Neural progenitor cell (in vitro differentiated cells): ENCODE measurements around the gene PDE3A. TPM values are rescaled to one million over a fixed set of nuclear protein-coding genes. Genes with fewer than 3 reads are reported as not detected.

Experiments
- DNase-seq: peaks from one replicate; pipeline ENCODE4 v3.0.0-alpha.2; 2016; ENCODE audit warnings: low spot score
- H2AFZ ChIP-seq: fragments of 200-600 bp; sonication (generic); replicated peaks from 2 replicates; pipeline ENCODE4 v1.6.1; 2016; ENCODE audit warnings: antibody characterized with exemption
- H3F3A ChIP-seq: fragments of 200-600 bp; sonication (generic); 2 replicates; pipeline ENCODE4 v1.6.1; 2016; ENCODE audit warnings: antibody characterized with exemption, low read depth
- H3K27ac ChIP-seq: fragments of 200-600 bp; sonication (generic); 2 replicates; pipeline ENCODE4 v1.5.1; 2016; ENCODE audit warnings: mild to moderate bottlenecking
- H3K27me3 ChIP-seq: fragments of 200-600 bp; sonication (generic); 2 replicates; pipeline ENCODE4 v1.6.1; 2016; ENCODE audit warnings: mild to moderate bottlenecking, moderate library complexity
- H3K36me3 ChIP-seq: fragments of 200-600 bp; sonication (generic); 2 replicates; pipeline ENCODE4 v1.5.1; 2016
- H3K4me1 ChIP-seq: fragments of 200-600 bp; sonication (generic); 2 replicates; pipeline ENCODE4 v1.6.1; 2016; ENCODE audit warnings: mixed run types
- H3K4me2 ChIP-seq: fragments of 200-600 bp; sonication (generic); 2 replicates; pipeline ENCODE4 v1.6.1; 2016
- H3K4me3 ChIP-seq: fragments of 200-600 bp; sonication (generic); 2 replicates; pipeline ENCODE4 v1.5.1; 2016
- H3K79me2 ChIP-seq: fragments of 200-600 bp; sonication (generic); 2 replicates; pipeline ENCODE4 v1.6.1; 2016; ENCODE audit warnings: low read depth
- H3K9ac ChIP-seq: fragments of 200-600 bp; sonication (generic); 2 replicates; pipeline ENCODE4 v1.6.1; 2016
- H3K9me3 ChIP-seq: fragments of 200-600 bp; sonication (generic); 2 replicates; pipeline ENCODE4 v1.5.1; 2016; ENCODE audit warnings: low read depth
- H4K20me1 ChIP-seq: fragments of 200-600 bp; sonication (generic); 2 replicates; pipeline ENCODE4 v1.6.1; 2016; ENCODE audit warnings: low read depth
- H3K27ac Mint-ChIP-seq: 3 replicates; pipeline ENCODE4 v1.8.0; 2021; ENCODE audit warnings: mixed read lengths
- H3K27me3 Mint-ChIP-seq: 2 replicates; pipeline ENCODE4 v1.8.0; 2022; ENCODE audit warnings: low read depth, mild to moderate bottlenecking, inconsistent platforms, moderate library complexity, mixed read lengths; ENCODE audit not compliant: insufficient read depth
- H3K36me3 Mint-ChIP-seq: 3 replicates; pipeline ENCODE4 v1.8.0; 2021; ENCODE audit warnings: mixed read lengths
- H3K4me1 Mint-ChIP-seq: 3 replicates; pipeline ENCODE4 v1.8.0; 2021; ENCODE audit warnings: mixed read lengths
- H3K4me3 Mint-ChIP-seq: 3 replicates; pipeline ENCODE4 v1.8.0; 2021; ENCODE audit warnings: mild to moderate bottlenecking, moderate library complexity, mixed read lengths
- H3K9me3 Mint-ChIP-seq: 3 replicates; pipeline ENCODE4 v1.8.0; 2020; ENCODE audit warnings: mixed read lengths
- EZH2 ChIP-seq: fragments of 200-600 bp; sonication (generic); IDR thresholded peaks from 2 replicates; pipeline ENCODE4 v1.6.1; 2017; ENCODE audit warnings: antibody characterized with exemption, mild to moderate bottlenecking, moderate library complexity
- EZH2phosphoT487 ChIP-seq: fragments of 200-600 bp; sonication (generic); IDR thresholded peaks from 2 replicates; pipeline ENCODE4 v1.6.1; 2017; ENCODE audit warnings: antibody characterized with exemption
- total RNA-seq: library from RNA; depleted of rRNA; stranded (reverse); fragments of >200 nt; gene quantifications from 2 replicates; pipeline ENCODE4 v1.2.3, GENCODE V29; 2015; ENCODE audit warnings: low replicate concordance
- TF ChIP-seq, protein P1 (sequence below): fragments of 200-600 bp; sonication (generic); IDR thresholded peaks from 2 replicates; pipeline ENCODE4 v1.5.1; 2017; ENCODE audit warnings: antibody characterized with exemption, mild to moderate bottlenecking

The PDE3A gene
- total RNA-seq, 1 donor from 2014 or later, result 0.47 TPM

DNA sequence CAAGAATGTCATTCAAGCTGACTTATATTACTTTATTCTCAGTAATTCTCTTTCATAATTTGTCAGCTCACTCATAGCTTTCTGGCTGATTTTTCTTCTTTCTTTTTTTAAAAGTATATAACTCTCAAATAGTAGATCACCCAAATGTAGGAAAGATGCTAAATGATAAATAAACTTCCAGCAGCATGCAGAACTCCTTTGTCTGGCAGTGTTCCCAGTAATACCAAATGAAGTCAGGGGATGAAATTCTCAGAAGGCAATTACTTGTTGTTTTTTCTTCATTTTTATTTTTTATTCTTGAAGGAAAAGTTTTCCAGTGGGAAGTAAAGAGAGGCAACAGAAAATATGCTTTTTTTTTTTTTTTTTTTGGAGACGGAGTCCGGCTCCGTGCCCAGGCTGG, 193.5 kb downstream of the PDE3A start:
- H4K20me1 ChIP-seq, result no peaks in the 10 kb centered on the region
- H3K4me1 Mint-ChIP-seq, result no peaks in the 10 kb centered on the region
- no peaks in the 10 kb centered on the region for H3K9me3 Mint-ChIP-seq
- no peak overlapping the region for H3K27ac ChIP-seq
- no peaks in the 10 kb centered on the region for H3K4me1 ChIP-seq
- H3K27me3 Mint-ChIP-seq, result no peaks in the 10 kb centered on the region
- no peak for DNase-seq
- H3K27ac Mint-ChIP-seq, result no peak overlapping the region
- H3F3A ChIP-seq, result no peaks in the 10 kb centered on the region
- no peaks in the 10 kb centered on the region for H3K36me3 ChIP-seq
- no peaks in the 10 kb centered on the region for H3K79me2 ChIP-seq
- no peaks in the 10 kb centered on the region for H3K27me3 ChIP-seq
- no peak overlapping the region for H3K4me2 ChIP-seq
- H2AFZ ChIP-seq, result no peak overlapping the region
- no peaks in the 10 kb centered on the region for H3K9me3 ChIP-seq
- TF ChIP-seq, protein P1, sequence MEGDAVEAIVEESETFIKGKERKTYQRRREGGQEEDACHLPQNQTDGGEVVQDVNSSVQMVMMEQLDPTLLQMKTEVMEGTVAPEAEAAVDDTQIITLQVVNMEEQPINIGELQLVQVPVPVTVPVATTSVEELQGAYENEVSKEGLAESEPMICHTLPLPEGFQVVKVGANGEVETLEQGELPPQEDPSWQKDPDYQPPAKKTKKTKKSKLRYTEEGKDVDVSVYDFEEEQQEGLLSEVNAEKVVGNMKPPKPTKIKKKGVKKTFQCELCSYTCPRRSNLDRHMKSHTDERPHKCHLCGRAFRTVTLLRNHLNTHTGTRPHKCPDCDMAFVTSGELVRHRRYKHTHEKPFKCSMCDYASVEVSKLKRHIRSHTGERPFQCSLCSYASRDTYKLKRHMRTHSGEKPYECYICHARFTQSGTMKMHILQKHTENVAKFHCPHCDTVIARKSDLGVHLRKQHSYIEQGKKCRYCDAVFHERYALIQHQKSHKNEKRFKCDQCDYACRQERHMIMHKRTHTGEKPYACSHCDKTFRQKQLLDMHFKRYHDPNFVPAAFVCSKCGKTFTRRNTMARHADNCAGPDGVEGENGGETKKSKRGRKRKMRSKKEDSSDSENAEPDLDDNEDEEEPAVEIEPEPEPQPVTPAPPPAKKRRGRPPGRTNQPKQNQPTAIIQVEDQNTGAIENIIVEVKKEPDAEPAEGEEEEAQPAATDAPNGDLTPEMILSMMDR, result no peak
- TF ChIP-seq EZH2 (no peak), EZH2phosphoT487 (no peak)
- no peak overlapping the region for H3K9ac ChIP-seq
- H3K4me3 Mint-ChIP-seq, result no peak overlapping the region
- no peaks in the 10 kb centered on the region for H3K36me3 Mint-ChIP-seq
- H3K4me3 ChIP-seq, result no peak overlapping the region

DNA sequence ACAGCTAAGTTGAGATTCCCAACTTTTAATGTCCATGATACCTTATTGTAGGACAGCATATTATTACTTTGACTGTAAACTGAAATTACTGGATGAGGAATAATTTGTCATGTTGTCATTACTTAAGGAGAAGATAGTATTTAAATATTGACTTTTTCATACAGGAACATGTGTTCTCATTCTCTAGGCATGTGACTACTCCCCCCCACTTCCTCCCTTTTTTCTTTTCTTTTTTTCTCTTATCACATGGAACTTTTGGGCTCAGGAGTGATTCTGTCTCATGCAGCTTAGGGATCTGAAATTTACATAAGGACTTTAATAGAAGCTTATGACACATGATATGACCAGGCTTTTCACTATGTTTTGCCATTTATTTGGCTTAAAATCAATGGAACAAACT, 199.1 kb downstream of the PDE3A start:
- Histone ChIP-seq H3K9me3 (no peaks in the 10 kb centered on the region), H3K27ac (no peak overlapping the region), H3K4me2 (no peak overlapping the region), H4K20me1 (no peaks in the 10 kb centered on the region), H3K79me2 (no peaks in the 10 kb centered on the region), H2AFZ (no peak overlapping the region), H3K9ac (no peak overlapping the region), H3K27me3 (no peaks in the 10 kb centered on the region), H3F3A (no peaks in the 10 kb centered on the region), H3K4me3 (no peak overlapping the region), H3K4me1 (no peaks in the 10 kb centered on the region), H3K36me3 (no peaks in the 10 kb centered on the region)
- no peaks in the 10 kb centered on the region for H3K9me3 Mint-ChIP-seq
- H3K36me3 Mint-ChIP-seq, result no peaks in the 10 kb centered on the region
- no peak overlapping the region for H3K4me3 Mint-ChIP-seq
- no peak for DNase-seq
- TF ChIP-seq EZH2 (no peak), EZH2phosphoT487 (no peak)
- TF ChIP-seq, protein P1, result no peak
- no peak overlapping the region for H3K27ac Mint-ChIP-seq
- H3K27me3 Mint-ChIP-seq, result no peaks in the 10 kb centered on the region
- no peaks in the 10 kb centered on the region for H3K4me1 Mint-ChIP-seq

DNA sequence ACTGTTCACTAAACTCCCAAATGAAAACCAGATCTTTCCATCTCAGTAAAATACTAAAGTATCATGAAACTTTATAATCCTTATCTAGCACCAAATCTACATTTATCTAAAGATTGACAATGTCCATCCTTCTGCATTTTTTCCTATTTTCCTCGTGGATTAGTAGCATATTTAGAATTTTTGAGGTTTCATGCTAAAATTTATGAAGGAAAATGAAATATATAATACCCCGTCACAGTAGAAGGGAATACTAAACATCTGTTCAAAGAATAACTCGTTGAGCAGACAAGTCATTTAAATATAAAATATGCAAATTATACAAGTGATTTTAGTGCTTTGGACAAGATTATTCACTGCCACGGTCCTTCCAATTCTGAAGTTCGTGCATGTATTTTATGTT, 204.1 kb downstream of the PDE3A start:
- no peaks in the 10 kb centered on the region for H3K9me3 Mint-ChIP-seq
- H3K27me3 Mint-ChIP-seq, result no peaks in the 10 kb centered on the region
- no peaks in the 10 kb centered on the region for H3K27me3 ChIP-seq
- H3K36me3 Mint-ChIP-seq, result no peaks in the 10 kb centered on the region
- H3K27ac ChIP-seq, result no peak overlapping the region
- no peak overlapping the region for H3K27ac Mint-ChIP-seq
- no peaks in the 10 kb centered on the region for H3K4me1 ChIP-seq
- H3K4me1 Mint-ChIP-seq, result no peaks in the 10 kb centered on the region
- H3K9ac ChIP-seq, result no peak overlapping the region
- H2AFZ ChIP-seq, result no peak overlapping the region
- DNase-seq, result no peak
- no peak overlapping the region for H3K4me2 ChIP-seq
- H3K9me3 ChIP-seq, result no peaks in the 10 kb centered on the region
- H3K79me2 ChIP-seq, result no peaks in the 10 kb centered on the region
- TF ChIP-seq EZH2phosphoT487 (no peak), EZH2 (no peak)
- H4K20me1 ChIP-seq, result no peaks in the 10 kb centered on the region
- H3K36me3 ChIP-seq, result no peaks in the 10 kb centered on the region
- no peak overlapping the region for H3K4me3 Mint-ChIP-seq
- H3K4me3 ChIP-seq, result no peak overlapping the region
- no peaks in the 10 kb centered on the region for H3F3A ChIP-seq

DNA sequence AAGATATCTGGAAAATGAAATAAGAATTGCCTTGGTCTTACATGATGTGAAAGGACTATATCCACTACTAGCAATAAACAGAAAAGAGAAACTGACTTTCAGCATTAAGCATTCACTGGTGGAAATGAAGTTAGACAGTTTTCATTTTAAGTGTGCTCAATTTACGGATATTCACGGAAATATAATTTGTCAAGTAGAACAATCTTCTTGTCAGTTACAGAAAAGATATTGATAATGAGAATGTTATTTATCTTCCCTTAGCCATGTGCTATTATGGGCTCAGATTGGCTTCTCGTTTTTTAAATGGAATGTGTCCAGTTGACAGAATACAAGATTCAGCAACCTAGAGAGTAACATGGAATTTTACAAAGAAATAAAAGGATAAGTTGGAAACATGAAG, 208.2 kb downstream of the PDE3A start:
- Histone ChIP-seq H3K4me1 (no peaks in the 10 kb centered on the region), H3K36me3 (no peaks in the 10 kb centered on the region), H3K9me3 (no peaks in the 10 kb centered on the region), H3K4me3 (no peak overlapping the region), H3K27ac (no peak overlapping the region), H3K27me3 (no peaks in the 10 kb centered on the region), H2AFZ (no peak overlapping the region), H3F3A (no peaks in the 10 kb centered on the region), H3K79me2 (no peaks in the 10 kb centered on the region), H4K20me1 (no peaks in the 10 kb centered on the region), H3K9ac (no peak overlapping the region), H3K4me2 (no peak overlapping the region)
- no peak overlapping the region for H3K27ac Mint-ChIP-seq
- no peaks in the 10 kb centered on the region for H3K27me3 Mint-ChIP-seq
- no peaks in the 10 kb centered on the region for H3K9me3 Mint-ChIP-seq
- TF ChIP-seq, protein P1, result no peak
- no peak for TF ChIP-seq EZH2phosphoT487
- no peak for TF ChIP-seq EZH2
- no peaks in the 10 kb centered on the region for H3K36me3 Mint-ChIP-seq
- no peak overlapping the region for H3K4me3 Mint-ChIP-seq
- no peak for DNase-seq
- H3K4me1 Mint-ChIP-seq, result no peaks in the 10 kb centered on the region
